IMR-90 (cell line): Measurements from ENCODE around the gene S100A8. TPM values are rescaled to one million over a fixed set of nuclear protein-coding genes. Genes with fewer than 3 reads are reported as not detected.

Experiments
- ATAC-seq: fragments of 200-7000 bp; cut with Tn5 transposase; 2 replicates; pipeline ENCODE4 v1.9.1; 2020; ENCODE audit warnings: low read depth, mild to moderate bottlenecking, moderate library complexity
- BruUV-seq: library from RNA; stranded (reverse); fragments of 400-500 nt; replicated peaks from 2 replicates; lab custom pipeline; 2021; lab: Mats Ljungman, UMichigan
- CTCF ChIA-PET: fragments of 300-600 bp; formaldehyde crosslinking; extraction: SDS; loops from one replicate; lab custom pipeline; 2021; ENCODE audit warnings: antibody characterized with exemption; lab: Yijun Ruan, JAX
- POLR2A ChIA-PET: fragments of 300-600 bp; sonication (Branson Sonifier 250); formaldehyde crosslinking; loops from one replicate; lab custom pipeline; 2022; ENCODE audit warnings: antibody characterized with exemption; ENCODE audit not compliant: unreplicated experiment; lab: Charles Lee
- DNase-seq: peaks from one replicate; pipeline ENCODE4 v3.0.0; 2013
- H2AFZ ChIP-seq: replicated peaks from 2 replicates; pipeline ENCODE3; 2013; ENCODE audit warnings: low read length, mild to moderate bottlenecking; ENCODE audit not compliant: poor library complexity
- H2AK5ac ChIP-seq: 2 replicates; pipeline ENCODE4 v1.6.1; 2013; ENCODE audit warnings: low read depth, low read length, inconsistent platforms
- H2AK9ac ChIP-seq: replicated peaks from 2 replicates; pipeline ENCODE3; 2013; ENCODE audit warnings: mild to moderate bottlenecking, low read depth, low read length, moderate library complexity; ENCODE audit not compliant: poor library complexity
- H2BK120ac ChIP-seq: 2 replicates; pipeline ENCODE4 v1.6.1; 2013; ENCODE audit warnings: low read depth, low read length, inconsistent platforms
- H2BK15ac ChIP-seq: 3 replicates; pipeline ENCODE4 v1.6.1; 2013; ENCODE audit warnings: low read depth, low read length, inconsistent platforms
- H2BK20ac ChIP-seq: 2 replicates; pipeline ENCODE4 v1.6.1; 2013; ENCODE audit warnings: low read depth, mild to moderate bottlenecking, inconsistent platforms, low read length, moderate library complexity
- H2BK5ac ChIP-seq: 2 replicates; pipeline ENCODE4 v1.6.1; 2013; ENCODE audit warnings: mild to moderate bottlenecking, low read depth, low read length, inconsistent platforms; ENCODE audit not compliant: poor library complexity, severe bottlenecking
- H3K14ac ChIP-seq: replicated peaks from 2 replicates; pipeline ENCODE4 v1.6.1; 2013; ENCODE audit warnings: low read depth, low read length, inconsistent platforms
- H3K18ac ChIP-seq: 2 replicates; pipeline ENCODE4 v1.6.1; 2013; ENCODE audit warnings: low read depth, low read length, control low read depth
- H3K23ac ChIP-seq: 2 replicates; pipeline ENCODE4 v1.6.1; 2013; ENCODE audit warnings: low read depth, low read length, inconsistent platforms
- H3K27ac ChIP-seq: 2 replicates; pipeline ENCODE4 v1.5.1; 2013; ENCODE audit warnings: mild to moderate bottlenecking, control low read depth, low read length; ENCODE audit not compliant: insufficient read depth
- H3K27me3 ChIP-seq: 2 replicates; pipeline ENCODE4 v1.6.1; 2013; ENCODE audit warnings: low read length; ENCODE audit not compliant: control insufficient read depth, insufficient read depth
- H3K36me3 ChIP-seq: 2 replicates; pipeline ENCODE4 v1.6.1; 2013; ENCODE audit warnings: low read length, mixed read lengths; ENCODE audit not compliant: control insufficient read depth, insufficient read depth
- H3K4ac ChIP-seq: 2 replicates; pipeline ENCODE4 v1.6.1; 2013; ENCODE audit warnings: low read depth, low read length, inconsistent platforms
- H3K4me1 ChIP-seq: 2 replicates; pipeline ENCODE4 v1.6.1; 2013; ENCODE audit warnings: low read length, mixed read lengths; ENCODE audit not compliant: control insufficient read depth, insufficient read depth
- H3K4me2 ChIP-seq: 2 replicates; pipeline ENCODE4 v1.6.1; 2013; ENCODE audit warnings: low read depth, mild to moderate bottlenecking, control low read depth, low read length, moderate library complexity
- H3K4me3 ChIP-seq: 2 replicates; pipeline ENCODE4 v1.5.1; 2013; ENCODE audit warnings: low read depth, mild to moderate bottlenecking, control low read depth, low read length, moderate library complexity; ENCODE audit not compliant: insufficient read depth
- H3K56ac ChIP-seq: 2 replicates; pipeline ENCODE4 v1.6.1; 2013; ENCODE audit warnings: low read length, inconsistent platforms; ENCODE audit not compliant: insufficient read depth; ENCODE audit errors: extremely low read depth
- H3K79me1 ChIP-seq, 2 experiments: 2 replicates each; pipeline ENCODE4 v1.6.1; 2013; ENCODE audit warnings: low read length in 2 of 2, inconsistent platforms in 1 of 2, low read depth in 1 of 2
- H3K9ac ChIP-seq: 2 replicates; pipeline ENCODE4 v1.6.1; 2013; ENCODE audit warnings: low read depth, low read length, control low read depth
- H3K9me1 ChIP-seq: 2 replicates; pipeline ENCODE4 v1.6.1; 2013; ENCODE audit warnings: low read length, inconsistent platforms; ENCODE audit not compliant: insufficient read depth
- H3K9me3 ChIP-seq: 2 replicates; pipeline ENCODE4 v1.6.1; 2013; ENCODE audit warnings: low read length; ENCODE audit not compliant: control insufficient read depth, insufficient read depth
- H4K20me1 ChIP-seq: 2 replicates; pipeline ENCODE4 v1.6.1; 2013; ENCODE audit warnings: low read length, inconsistent platforms; ENCODE audit not compliant: insufficient read depth
- H4K5ac ChIP-seq: 2 replicates; pipeline ENCODE4 v1.6.1; 2013; ENCODE audit warnings: mild to moderate bottlenecking, low read depth, low read length, control low read depth
- H4K8ac ChIP-seq, 2 experiments: 2 replicates each; pipeline ENCODE4 v1.6.1; 2013; ENCODE audit warnings: low read depth in 2 of 2, low read length in 2 of 2, control low read depth in 1 of 2, inconsistent platforms in 1 of 2
- H4K91ac ChIP-seq: 2 replicates; pipeline ENCODE4 v1.6.1; 2013; ENCODE audit warnings: low read depth, low read length, inconsistent platforms; ENCODE audit not compliant: insufficient read depth
- MAZ ChIP-seq: IDR thresholded peaks from 2 replicates; pipeline ENCODE4 v1.6.1; 2012; ENCODE audit warnings: low read depth, mild to moderate bottlenecking, low read length, improper control_type of control experiment, moderate library complexity, borderline replicate concordance
- WGBS, 2 experiments: methylation state at CpG; one replicate each; pipeline versions ENCODE4 v1.1.5 to v1.1.7; 2013; ENCODE audit warnings: missing lambda C conversion rate in 2 of 2; ENCODE audit not compliant: insufficient read length in 1 of 2; ENCODE audit errors: extremely low coverage in 2 of 2; 5-methylcytosine and 5-hydroxymethylcytosine counted together
- dilution Hi-C: fragments of 300-500 bp; cut with HindIII; formaldehyde crosslinking; loops from one replicate; pipeline ENCODE4 v1.14.3; 2018; ENCODE audit warnings: low sequenced_read_pairs; ENCODE audit not compliant: unreplicated experiment
- in situ Hi-C: fragments of 300-500 bp; cut with MboI; formaldehyde crosslinking; loops from 3 replicates; pipeline ENCODE4 v1.14.3; 2019; ENCODE audit warnings: low sequenced_read_pairs, inconsistent platforms, mixed read lengths
- intact Hi-C: fragments of 100-400 bp; cut with micrococcal nuclease; formaldehyde crosslinking; loops from 2 replicates; pipeline ENCODE4 v1.10.0; 2022
- polyA plus RNA-seq, 3 experiments: library from polyadenylated mRNA; depleted of rRNA; stranded (reverse); fragments of >200 nt; gene quantifications; 2 replicates each; pipeline ENCODE4 v1.2.3, GENCODE V29; 2012; ENCODE audit warnings: low replicate concordance in 1 of 3
- total RNA-seq: library from RNA; depleted of rRNA; stranded (reverse); fragments of >200 nt; gene quantifications from 2 replicates; pipeline ENCODE4 v1.2.3, GENCODE V29; 2012

Gene S100A8
- total and polyA plus RNA-seq, 2 of the 4 experiments (the other 2 are of a cell fraction) = not detected

DNA sequence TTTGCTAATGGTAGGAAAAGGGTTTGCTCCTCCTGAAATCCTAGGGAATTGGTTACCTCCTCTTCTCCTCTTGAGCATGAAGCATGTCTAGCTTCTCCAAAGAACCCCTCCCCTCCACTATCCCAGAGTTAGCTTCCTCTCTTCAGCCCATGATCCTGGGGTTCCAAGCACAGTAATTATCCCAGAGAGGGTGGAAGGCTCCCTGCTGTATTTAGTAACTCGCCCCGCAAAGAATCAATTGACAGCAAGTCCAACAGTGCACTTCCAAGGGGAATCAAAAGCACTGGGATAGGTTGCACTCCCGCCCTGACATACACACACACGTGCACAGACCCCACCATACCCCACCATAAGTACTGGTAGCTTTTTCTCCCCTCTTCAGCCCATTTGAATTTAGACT is 3.1 kb downstream of the S100A8 start:
- Histone ChIP-seq H4K8ac (no peak overlapping the region), H2AFZ (no peak overlapping the region), H3K9me3 (no peaks in the 10 kb centered on the region), H4K20me1 (no peaks in the 10 kb centered on the region), H2AK5ac (no peak overlapping the region), H2BK20ac (no peak overlapping the region), H3K23ac (no peak overlapping the region), H4K5ac (no peak overlapping the region), H3K27me3 (no peaks in the 10 kb centered on the region; the same call in 1 of the 2 replicates), H3K4ac (no peak overlapping the region), H3K4me1 (no peaks in the 10 kb centered on the region), H3K9me1 (no peaks in the 10 kb centered on the region), H3K4me2 (no peak overlapping the region), H3K18ac (no peak overlapping the region), H4K91ac (no peak overlapping the region), H2BK120ac (no peak overlapping the region), H2BK5ac (no peak overlapping the region), H2BK15ac (no peak overlapping the region), H3K27ac (no peak overlapping the region), H3K14ac (no peak overlapping the region), H3K36me3 (no peaks in the 10 kb centered on the region), H3K9ac (no peak overlapping the region), H3K4me3 (no peak overlapping the region), H3K56ac (no peak overlapping the region), H3K79me1 (no peaks in the 10 kb centered on the region), H2AK9ac (no peak overlapping the region)
- whole genome bisulfite sequencing, 2 experiments = 25% methylated on average over 4 of the region's 4 CpGs; no CpG with 5 or more reads in 1 of the 2 experiments
- ChIA-PET POLR2A (no interaction called here), CTCF (no interaction called here)
- no TSS peak for BruUV-seq
- DNase-seq (no peak), ATAC-seq (no peak)
- intact Hi-C loops = no loop called here
- in situ Hi-C loops = no loop called here
- dilution Hi-C loops = no loop called here
- no peak for TF ChIP-seq MAZ
